HG02870 (cell line): ENCODE measurements around the gene BNC2.

ENCODE experiments used
- ATAC-seq: cut with Tn5 transposase; IDR thresholded peaks from one replicate; pipeline ENCODE4 v1.9.1; 2021; ENCODE audit warnings: mild to moderate bottlenecking, moderate library complexity; ENCODE audit not compliant: unreplicated experiment

BNC2 gene

GRCh38 chr9:16651446-16651964 is 219.0 kb downstream of the BNC2 start:
- no peak for ATAC-seq

GRCh38 chr9:16645970-16646369 is 224.5 kb downstream of the BNC2 start:
- ATAC-seq = no peak

GRCh38 chr9:16642421-16643109 is 227.9 kb downstream of the BNC2 start:
- ATAC-seq = no peak

- no peak for ATAC-seq
These were observed 229.8 kb downstream of the BNC2 start for GRCh38 chr9:16640649-16641048.

- no peak for ATAC-seq
These were observed 230.8 kb downstream of the BNC2 start for GRCh38 chr9:16639644-16640043.

GRCh38 chr9:16637911-16638310 is 232.6 kb downstream of the BNC2 start:
- ATAC-seq = no peak

GRCh38 chr9:16637218-16637617 is 233.3 kb downstream of the BNC2 start:
- no peak for ATAC-seq

GRCh38 chr9:16633794-16634193 is 236.7 kb downstream of the BNC2 start:
- ATAC-seq = no peak

- no peak for ATAC-seq
These were observed 242.1 kb downstream of the BNC2 start for GRCh38 chr9:16628413-16628812.

GRCh38 chr9:16627967-16628366 is 242.5 kb downstream of the BNC2 start:
- ATAC-seq = no peak

GRCh38 chr9:16627521-16627920 is 242.9 kb downstream of the BNC2 start:
- ATAC-seq = no peak

GRCh38 chr9:16626577-16627130 is 243.8 kb downstream of the BNC2 start:
- no peak for ATAC-seq

- no peak for ATAC-seq
These were observed 244.7 kb downstream of the BNC2 start for GRCh38 chr9:16625811-16626210.

GRCh38 chr9:16625161-16625631 is 245.3 kb downstream of the BNC2 start:
- no peak for ATAC-seq

GRCh38 chr9:16624744-16625117 is 245.7 kb downstream of the BNC2 start:
- no peak for ATAC-seq

- ATAC-seq = no peak
These were observed 246.3 kb downstream of the BNC2 start for GRCh38 chr9:16623989-16624743.

- ATAC-seq = no peak
These were observed 247.9 kb downstream of the BNC2 start for GRCh38 chr9:16622541-16622940.

GRCh38 chr9:16619914-16620520 is 250.5 kb downstream of the BNC2 start:
- ATAC-seq = no peak

GRCh38 chr9:16619402-16619801 is 251.1 kb downstream of the BNC2 start:
- no peak for ATAC-seq

GRCh38 chr9:16618524-16618923 is 251.9 kb downstream of the BNC2 start:
- ATAC-seq = no peak

- no peak for ATAC-seq
These were observed 253.8 kb downstream of the BNC2 start for GRCh38 chr9:16616686-16617085.
